H9 (cell line): ENCODE measurements around the gene NLRC3. TPM values are rescaled to one million over a fixed set of nuclear protein-coding genes. Genes with fewer than 3 reads are reported as not detected.

Experiments used
- DNase-seq: peaks from one replicate; pipeline ENCODE4 v3.0.0-alpha.2; 2017
- H2AFZ ChIP-seq: one replicate; pipeline ENCODE4 v1.6.1; 2013; ENCODE audit warnings: mild to moderate bottlenecking, low read length, control low read depth, moderate library complexity
- H2AK5ac ChIP-seq: 2 replicates; pipeline ENCODE4 v1.6.1; 2013; ENCODE audit warnings: low read length, control low read depth, mixed read lengths; ENCODE audit not compliant: insufficient read length
- H2BK120ac ChIP-seq: one replicate; pipeline ENCODE4 v1.6.1; 2013; ENCODE audit warnings: low read depth, mild to moderate bottlenecking, low read length, control low read depth, inconsistent platforms; ENCODE audit not compliant: poor library complexity, severe bottlenecking
- H2BK12ac ChIP-seq: 2 replicates; pipeline ENCODE4 v1.6.1; 2013; ENCODE audit warnings: low read length, control low read depth, mixed read lengths, low read depth; ENCODE audit not compliant: insufficient read length
- H2BK15ac ChIP-seq: 2 replicates; pipeline ENCODE4 v1.6.1; 2013; ENCODE audit warnings: low read depth, low read length, control low read depth
- H2BK20ac ChIP-seq: one replicate; pipeline ENCODE4 v1.6.1; 2013; ENCODE audit warnings: low read depth, mild to moderate bottlenecking, low read length, control low read depth, inconsistent platforms; ENCODE audit not compliant: poor library complexity, severe bottlenecking
- H2BK5ac ChIP-seq: 2 replicates; pipeline ENCODE4 v1.6.1; 2013; ENCODE audit warnings: low read length, control low read depth, mixed read lengths; ENCODE audit not compliant: insufficient read length
- H3K14ac ChIP-seq: 2 replicates; pipeline ENCODE4 v1.6.1; 2013; ENCODE audit warnings: low read length, control low read depth; ENCODE audit not compliant: insufficient read depth
- H3K18ac ChIP-seq: 2 replicates; pipeline ENCODE4 v1.6.1; 2013; ENCODE audit warnings: low read depth, mild to moderate bottlenecking, mixed read lengths, low read length, control low read depth; ENCODE audit not compliant: insufficient read length
- H3K23ac ChIP-seq: 2 replicates; pipeline ENCODE4 v1.6.1; 2013; ENCODE audit warnings: low read length, control low read depth, mixed read lengths, low read depth; ENCODE audit not compliant: insufficient read length
- H3K23me2 ChIP-seq: 2 replicates; pipeline ENCODE4 v1.6.1; 2013; ENCODE audit warnings: low read depth, mild to moderate bottlenecking, mixed read lengths, low read length, control low read depth; ENCODE audit not compliant: insufficient read length, poor library complexity, severe bottlenecking
- H3K27ac ChIP-seq: 2 replicates; pipeline ENCODE4 v1.5.1; 2013; ENCODE audit warnings: low read length, control low read depth, mixed read lengths, low read depth; ENCODE audit not compliant: insufficient read length
- H3K27me3 ChIP-seq: 2 replicates; pipeline ENCODE4 v1.6.1; 2013; ENCODE audit warnings: low read length, control low read depth, inconsistent platforms; ENCODE audit not compliant: insufficient read depth
- H3K4ac ChIP-seq: 2 replicates; pipeline ENCODE4 v1.6.1; 2013; ENCODE audit warnings: low read depth, mild to moderate bottlenecking, control low read depth, inconsistent platforms, low read length, moderate library complexity
- H3K4me1 ChIP-seq: 2 replicates; pipeline ENCODE4 v1.6.1; 2013; ENCODE audit warnings: low read length, control low read depth, inconsistent platforms; ENCODE audit not compliant: insufficient read depth
- H3K4me2 ChIP-seq: 2 replicates; pipeline ENCODE4 v1.6.1; 2013; ENCODE audit warnings: low read length, control low read depth, mixed read lengths; ENCODE audit not compliant: insufficient read length, insufficient read depth
- H3K56ac ChIP-seq: 2 replicates; pipeline ENCODE4 v1.6.1; 2013; ENCODE audit warnings: low read depth, mild to moderate bottlenecking, mixed read lengths, low read length, control low read depth; ENCODE audit not compliant: insufficient read length
- H3K79me1 ChIP-seq: 2 replicates; pipeline ENCODE4 v1.6.1; 2013; ENCODE audit warnings: low read depth, mild to moderate bottlenecking, moderate library complexity, low read length, control low read depth, inconsistent platforms; ENCODE audit not compliant: insufficient read depth, poor library complexity, severe bottlenecking
- H3K79me2 ChIP-seq: 2 replicates; pipeline ENCODE4 v1.6.1; 2013; ENCODE audit warnings: low read length, control low read depth, inconsistent platforms; ENCODE audit not compliant: insufficient read depth
- H3K9ac ChIP-seq: 2 replicates; pipeline ENCODE4 v1.6.1; 2013; ENCODE audit warnings: low read length, control low read depth, mixed read lengths; ENCODE audit not compliant: insufficient read length; ENCODE audit errors: extremely low read depth
- H3K9me3 ChIP-seq: one replicate; pipeline ENCODE4 v1.6.1; 2013; ENCODE audit warnings: low read depth, low read length, inconsistent platforms; ENCODE audit not compliant: control insufficient read depth
- H3T11ph ChIP-seq: one replicate; pipeline ENCODE4 v1.6.1; 2013; ENCODE audit warnings: mild to moderate bottlenecking, low read length, control low read depth, inconsistent platforms
- H4K20me1 ChIP-seq: one replicate; pipeline ENCODE4 v1.6.1; 2013; ENCODE audit not compliant: control insufficient read depth, insufficient read length, insufficient read depth
- H4K5ac ChIP-seq: 2 replicates; pipeline ENCODE4 v1.6.1; 2013; ENCODE audit warnings: low read depth, mild to moderate bottlenecking, mixed read lengths, low read length, control low read depth; ENCODE audit not compliant: insufficient read length
- H4K8ac ChIP-seq: replicated peaks from 2 replicates; pipeline ENCODE4 v1.6.1; 2013; ENCODE audit warnings: low read length, control low read depth, mixed read lengths, low read depth; ENCODE audit not compliant: insufficient read length
- H4K91ac ChIP-seq: 2 replicates; pipeline ENCODE4 v1.6.1; 2013; ENCODE audit warnings: low read depth, mild to moderate bottlenecking, moderate library complexity, mixed read lengths, low read length, control low read depth; ENCODE audit not compliant: insufficient read length
- H3K27ac Mint-ChIP-seq, 3 experiments: 2 replicates in 2 of 3; 3 replicates in 1 of 3; pipeline ENCODE4 v1.8.0; 2020 to 2021; ENCODE audit warnings: mixed read lengths in 3 of 3, mild to moderate bottlenecking in 1 of 3, moderate library complexity in 1 of 3
- H3K27me3 Mint-ChIP-seq: 2 replicates; pipeline ENCODE4 v1.8.0; 2021; ENCODE audit warnings: low read depth, mild to moderate bottlenecking, moderate library complexity, mixed read lengths
- H3K36me3 Mint-ChIP-seq, 3 experiments: 2 replicates in 2 of 3; 3 replicates in 1 of 3; pipeline ENCODE4 v1.8.0; 2020 to 2021; ENCODE audit warnings: low read depth in 3 of 3, mixed read lengths in 3 of 3; ENCODE audit not compliant: insufficient read depth in 1 of 3
- H3K4me1 Mint-ChIP-seq, 2 experiments: 2 replicates each; pipeline ENCODE4 v1.8.0; 2020; ENCODE audit warnings: mixed read lengths in 2 of 2
- H3K4me3 Mint-ChIP-seq, 2 experiments: 2 replicates in 1 of 2; 3 replicates in 1 of 2; pipeline ENCODE4 v1.8.0; 2020 to 2021; ENCODE audit warnings: mild to moderate bottlenecking in 2 of 2, mixed read lengths in 2 of 2, moderate library complexity in 1 of 2
- H3K9me3 Mint-ChIP-seq, 2 experiments: 2 replicates in 1 of 2; 3 replicates in 1 of 2; pipeline ENCODE4 v1.8.0; 2020; ENCODE audit warnings: mild to moderate bottlenecking in 2 of 2, mixed read lengths in 2 of 2, moderate library complexity in 1 of 2
- WGBS: extraction: QIAGEN DNeasy Blood & Tissue Kit; methylation state at CpG from one replicate; pipeline ENCODE4 v1.1.7; 2013; ENCODE audit warnings: missing lambda C conversion rate, low lambda C conversion rate, mixed read lengths; ENCODE audit not compliant: insufficient read length; ENCODE audit errors: extremely low coverage; 5-methylcytosine and 5-hydroxymethylcytosine counted together
- total RNA-seq: library from RNA; stranded (reverse); gene quantifications from 2 replicates; pipeline ENCODE4 v1.2.1, GENCODE V29; 2021
- TF ChIP-seq, protein P1 (sequence below): fragments of 200-600 bp; sonication (generic); conservative IDR thresholded peaks from 3 replicates; pipeline ENCODE4 v1.8.0; 2021; ENCODE audit warnings: antibody characterized with exemption, mild to moderate bottlenecking

Gene NLRC3
- total RNA-seq, 1 experiment from 2014 or later = 0.44 TPM

DNA sequence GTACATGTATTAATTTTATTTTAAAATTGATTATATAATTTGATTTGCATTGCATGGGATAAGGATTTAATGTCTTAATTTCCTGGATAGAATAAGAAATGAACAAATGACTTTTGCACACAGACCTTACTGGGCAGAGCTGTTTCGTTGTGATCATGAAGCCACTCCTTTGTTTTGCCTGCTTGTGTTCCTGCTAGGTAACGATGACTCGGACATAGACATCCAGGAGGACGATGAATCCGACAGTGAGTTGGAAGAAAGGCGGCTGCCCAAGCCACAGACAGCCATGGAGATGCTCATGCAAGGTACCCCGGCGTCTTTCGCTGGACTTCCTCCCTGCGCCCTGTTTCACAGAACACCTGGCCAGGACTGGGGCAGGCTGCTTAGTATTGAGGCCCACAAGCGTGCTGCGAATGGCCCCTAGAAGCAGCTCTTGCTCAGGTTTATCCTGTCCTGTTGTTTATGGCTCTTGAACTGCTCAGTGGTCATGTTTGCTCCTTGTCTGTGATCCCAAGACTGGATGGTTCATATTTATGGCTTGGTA lies 46.8 kb downstream of the NLRC3 start:
- no CpG with 5 or more reads among the region's 12 CpGs for WGBS
- H3K56ac ChIP-seq = no peak overlapping the region
- no peak overlapping the region for H3K27ac ChIP-seq
- no peak overlapping the region for H2AK5ac ChIP-seq
- TF ChIP-seq, protein P1, sequence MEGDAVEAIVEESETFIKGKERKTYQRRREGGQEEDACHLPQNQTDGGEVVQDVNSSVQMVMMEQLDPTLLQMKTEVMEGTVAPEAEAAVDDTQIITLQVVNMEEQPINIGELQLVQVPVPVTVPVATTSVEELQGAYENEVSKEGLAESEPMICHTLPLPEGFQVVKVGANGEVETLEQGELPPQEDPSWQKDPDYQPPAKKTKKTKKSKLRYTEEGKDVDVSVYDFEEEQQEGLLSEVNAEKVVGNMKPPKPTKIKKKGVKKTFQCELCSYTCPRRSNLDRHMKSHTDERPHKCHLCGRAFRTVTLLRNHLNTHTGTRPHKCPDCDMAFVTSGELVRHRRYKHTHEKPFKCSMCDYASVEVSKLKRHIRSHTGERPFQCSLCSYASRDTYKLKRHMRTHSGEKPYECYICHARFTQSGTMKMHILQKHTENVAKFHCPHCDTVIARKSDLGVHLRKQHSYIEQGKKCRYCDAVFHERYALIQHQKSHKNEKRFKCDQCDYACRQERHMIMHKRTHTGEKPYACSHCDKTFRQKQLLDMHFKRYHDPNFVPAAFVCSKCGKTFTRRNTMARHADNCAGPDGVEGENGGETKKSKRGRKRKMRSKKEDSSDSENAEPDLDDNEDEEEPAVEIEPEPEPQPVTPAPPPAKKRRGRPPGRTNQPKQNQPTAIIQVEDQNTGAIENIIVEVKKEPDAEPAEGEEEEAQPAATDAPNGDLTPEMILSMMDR = no peak
- Mint-ChIP-seq H3K27ac (no peak overlapping the region), H3K9me3 (peaks cover 16 to 17% of the 10 kb centered on the region in 2 experiments; a peak in 4 of 5 replicates), H3K27me3 (no peaks in the 10 kb centered on the region), H3K4me1 (no peaks in the 10 kb centered on the region), H3K4me3 (no peak overlapping the region), H3K36me3 (peaks cover 44 to 55% (median 50%) of the 10 kb centered on the region in 3 experiments)
- no peaks in the 10 kb centered on the region for H3K9me3 ChIP-seq
- H4K8ac ChIP-seq = no peak overlapping the region
- no peaks in the 10 kb centered on the region for H3K23me2 ChIP-seq
- no peak for DNase-seq
- H2BK120ac ChIP-seq = no peak overlapping the region
- no peak overlapping the region for H2BK12ac ChIP-seq
- no peak overlapping the region for H3K18ac ChIP-seq
- H3K4ac ChIP-seq = no peak overlapping the region
- H3K14ac ChIP-seq = no peak overlapping the region
- H2AFZ ChIP-seq = no peak overlapping the region
- H2BK20ac ChIP-seq = no peak overlapping the region
- no peak overlapping the region for H3T11ph ChIP-seq
- no peak overlapping the region for H2BK5ac ChIP-seq
- H3K4me2 ChIP-seq = no peak overlapping the region
- no peaks in the 10 kb centered on the region for H3K4me1 ChIP-seq
- no peaks in the 10 kb centered on the region for H3K27me3 ChIP-seq
- no peaks in the 10 kb centered on the region for H3K79me1 ChIP-seq
- no peak overlapping the region for H3K23ac ChIP-seq
- H2BK15ac ChIP-seq = no peak overlapping the region
- H4K5ac ChIP-seq = no peak overlapping the region
- no peak overlapping the region for H4K91ac ChIP-seq
- no peaks in the 10 kb centered on the region for H3K79me2 ChIP-seq
- H3K9ac ChIP-seq = no peak overlapping the region
- H4K20me1 ChIP-seq = no peaks in the 10 kb centered on the region
